GM12878 (cell line): ENCODE measurements around the gene KIAA0930. TPM values are rescaled to one million over a fixed set of nuclear protein-coding genes. Genes with fewer than 3 reads are reported as not detected.

ENCODE experiments used
- ATAC-seq: fragments of 200-7000 bp; cut with Tn5 transposase; 3 replicates; pipeline ENCODE4 v1.9.1; 2020; ENCODE audit warnings: mild to moderate bottlenecking, moderate library complexity
- BruUV-seq: library from RNA; stranded (reverse); fragments of 400-500 nt; replicated peaks from 2 replicates; lab custom pipeline; 2021; lab: Mats Ljungman, UMichigan
- CTCF ChIA-PET: fragments of 300-600 bp; sonication (Branson Sonifier 250); formaldehyde crosslinking; extraction: SDS; loops from one replicate; lab custom pipeline; 2021; ENCODE audit warnings: inconsistent platforms; lab: Yijun Ruan, JAX
- POLR2A ChIA-PET: fragments of 350-600 bp; formaldehyde crosslinking; extraction: SDS; loops from one replicate; lab custom pipeline; 2021; ENCODE audit warnings: inconsistent platforms; lab: Charles Lee
- RAD21 ChIA-PET: fragments of 300-600 bp; sonication (Branson Sonifier 250); formaldehyde crosslinking; loops from one replicate; lab custom pipeline; 2023; ENCODE audit warnings: antibody characterized with exemption; ENCODE audit not compliant: unreplicated experiment; lab: Charles Lee
- SMC1A ChIA-PET: fragments of 300-600 bp; sonication (Branson Sonifier 250); formaldehyde crosslinking; loops from one replicate; lab custom pipeline; 2023; ENCODE audit not compliant: unreplicated experiment, uncharacterized antibody; lab: Charles Lee
- DNase-seq: peaks from one replicate; pipeline ENCODE4 v3.0.0-alpha.2; 2011; ENCODE audit warnings: low read depth, low spot score
- FAIRE-seq: peaks from 3 replicates; lab custom pipeline; 2011; peaks lifted over from hg19 to GRCh38; lab: Jason Lieb, UNC
- H2AFZ ChIP-seq: 2 replicates; pipeline ENCODE4 v1.6.0; 2011; ENCODE audit warnings: low read depth, low read length, control low read depth; ENCODE audit not compliant: control insufficient read depth
- H3K27ac ChIP-seq: 2 replicates; pipeline ENCODE4 v1.5.1; 2011; ENCODE audit warnings: control low read depth; ENCODE audit not compliant: control insufficient read depth, insufficient read depth
- H3K27me3 ChIP-seq, 2 experiments: replicated peaks in 1 of 2; 2 replicates each; pipeline versions ENCODE4 v1.6.0 to v1.6.1; 2011; ENCODE audit warnings: low read length in 1 of 2; ENCODE audit not compliant: control insufficient read depth in 2 of 2, insufficient read depth in 2 of 2
- H3K36me3 ChIP-seq, 2 experiments: 2 replicates each; pipeline ENCODE4 v1.5.1; 2011; ENCODE audit warnings: low read length in 1 of 2; ENCODE audit not compliant: control insufficient read depth in 2 of 2, insufficient read depth in 2 of 2
- H3K4me1 ChIP-seq: 2 replicates; pipeline ENCODE4 v1.6.1; 2011; ENCODE audit warnings: mild to moderate bottlenecking, low read length, moderate library complexity, mixed read lengths; ENCODE audit not compliant: control insufficient read depth, insufficient read depth
- H3K4me2 ChIP-seq: 2 replicates; pipeline ENCODE4 v1.6.0; 2011; ENCODE audit warnings: control low read depth; ENCODE audit not compliant: control insufficient read depth, insufficient read depth
- H3K4me3 ChIP-seq: fragments of 200-600 bp; sonication (generic); 2 replicates; pipeline ENCODE4 v1.5.1; 2016
- H3K79me2 ChIP-seq: 2 replicates; pipeline ENCODE4 v1.6.0; 2011; ENCODE audit warnings: low read length; ENCODE audit not compliant: control insufficient read depth, insufficient read depth
- H3K9ac ChIP-seq: 2 replicates; pipeline ENCODE4 v1.8.0; 2011; ENCODE audit warnings: low read length, control low read depth, mixed read lengths; ENCODE audit not compliant: control insufficient read depth, insufficient read depth
- H3K9me3 ChIP-seq: replicated peaks from 3 replicates; pipeline ENCODE4 v1.5.1; 2011; ENCODE audit warnings: mild to moderate bottlenecking, low read length; ENCODE audit not compliant: control insufficient read depth, insufficient read depth
- H4K20me1 ChIP-seq: 2 replicates; pipeline ENCODE4 v1.6.0; 2011; ENCODE audit not compliant: control insufficient read depth, insufficient read depth
- ASH2L ChIP-seq: fragments of 300-600, 200-600 bp; sonication (generic); IDR thresholded peaks from 2 replicates; pipeline ENCODE4 v1.6.1; 2017; ENCODE audit warnings: low read depth, mild to moderate bottlenecking, borderline replicate concordance
- BHLHE40 ChIP-seq, 2 experiments: fragments of 450-650 bp in 1 of 2; IDR thresholded peaks; 2 replicates each; pipeline ENCODE4 v1.6.1; 2011 to 2017; ENCODE audit warnings: low read depth in 2 of 2, borderline replicate concordance in 1 of 2, improper control_type of control experiment in 1 of 2, low read length in 1 of 2, mild to moderate bottlenecking in 1 of 2
- ELK1 ChIP-seq: IDR thresholded peaks from 2 replicates; pipeline ENCODE4 v1.6.1; 2012; ENCODE audit warnings: low read depth, low read length, improper control_type of control experiment
- ESRRA ChIP-seq: IDR thresholded peaks from 2 replicates; pipeline ENCODE4 v1.6.1; 2012; ENCODE audit warnings: mild to moderate bottlenecking, low read length, improper control_type of control experiment
- HCFC1 ChIP-seq: fragments of 150-350 bp; IDR thresholded peaks from 2 replicates; pipeline ENCODE4 v1.6.1; 2014; ENCODE audit warnings: low read length
- IRF5 ChIP-seq: fragments of 450-650 bp; IDR thresholded peaks from 2 replicates; pipeline ENCODE4 v1.6.1; 2017; ENCODE audit warnings: borderline replicate concordance
- LARP7 ChIP-seq: fragments of 450-650 bp; IDR thresholded peaks from 2 replicates; pipeline ENCODE4 v1.6.1; 2017; ENCODE audit warnings: mild to moderate bottlenecking
- NKRF ChIP-seq: fragments of 450-650 bp; conservative IDR thresholded peaks from 2 replicates; pipeline ENCODE4 v1.6.1; 2017; ENCODE audit warnings: mild to moderate bottlenecking, moderate library complexity
- POLR2A ChIP-seq: IDR thresholded peaks from 2 replicates; pipeline ENCODE4 v1.6.1; 2011; ENCODE audit warnings: low read depth, mild to moderate bottlenecking, low read length
- TCF7 ChIP-seq: IDR thresholded peaks from 2 replicates; pipeline ENCODE4 v1.6.1; 2014; ENCODE audit warnings: antibody characterized with exemption, borderline replicate concordance
- ZNF274 ChIP-seq: IDR thresholded peaks from one replicate; pipeline ENCODE4 v1.8.0; 2011; ENCODE audit not compliant: insufficient read length, insufficient read depth
- WGBS: methylation state at CpG from one replicate; pipeline ENCODE4 v1.1.6; 2016; ENCODE audit warnings: low lambda C conversion rate; ENCODE audit not compliant: insufficient replicate concordance, insufficient coverage; ENCODE audit errors: missing lambda C conversion rate; 5-methylcytosine and 5-hydroxymethylcytosine counted together
- in situ Hi-C: fragments of 300-500 bp; cut with MboI; formaldehyde crosslinking; loops from 9 replicates; pipeline ENCODE4 v1.14.3; 2018; ENCODE audit warnings: mixed read lengths
- intact Hi-C: fragments of 100-400 bp; cut with micrococcal nuclease; formaldehyde crosslinking; loops from one replicate; pipeline ENCODE4 v1.14.2; 2022; ENCODE audit not compliant: unreplicated experiment
- polyA plus RNA-seq, 11 experiments: library from polyadenylated mRNA; depleted of rRNA in 4 of 11; unstranded in 6 of 11; stranded (reverse) in 5 of 11; fragments of >200 nt; fragmentation: Nextera tagmentation in 4 of 11; fragmentation: Illumina TruSeq in 1 of 11; extraction: Ambion mirVana in 4 of 11; extraction: Trizol in 1 of 11; gene quantifications; 1 replicate in 1 of 11; 2 replicates in 10 of 11; pipeline versions ENCODE4 v1.2.1 to v1.2.3, GENCODE V29; 2011 to 2016; ENCODE audit warnings: inconsistent platforms in 2 of 11, missing spikeins in 2 of 11, low read depth in 1 of 11
- total RNA-seq, 4 experiments: library from RNA; depleted of rRNA in 3 of 4; stranded (reverse); fragments of >200 nt in 3 of 4; fragmentation: Illumina TruSeq in 1 of 4; extraction: Trizol in 1 of 4; gene quantifications; 2 replicates each; pipeline versions ENCODE4 v1.2.1 to v1.2.3, GENCODE V29; 2013 to 2021

The KIAA0930 gene
- total and polyA plus RNA-seq, 10 of the 15 experiments (the other 5 are each of a cell fraction or from before 2014, with no cell fraction given): 3.6 to 125 (median 46.3) TPM

GRCh38 chr22:45230026-45230721, 10.5 kb downstream of the KIAA0930 start:
- CTCF ChIA-PET: interaction anchor here (0.6 kb wide), 1 partner anchor 1312 kb away, joined by 3 read pairs; no protein-coding TSS in a partner anchor
- Histone ChIP-seq H3K27me3 (no peaks in the 10 kb centered on the region), H3K9me3 (no peaks in the 10 kb centered on the region), H3K36me3 (peaks cover 3 to 9% of the 10 kb centered on the region in 2 experiments; a peak in 2 of 4 replicates), H4K20me1 (no peaks in the 10 kb centered on the region), H3K27ac (no peak overlapping the region), H3K9ac (no peak overlapping the region), H3K4me1 (peaks cover 21% of the 10 kb centered on the region), H3K4me2 (no peak overlapping the region), H3K4me3 (no peak overlapping the region), H3K79me2 (peaks cover 48% of the 10 kb centered on the region), H2AFZ (no peak overlapping the region)
- POLR2A ChIA-PET: interaction anchor here (0.7 kb wide), 1 partner anchor 50 kb away, joined by 7 read pairs; no protein-coding TSS in a partner anchor
- in situ Hi-C loops: no loop called here
- RAD21 ChIA-PET: no interaction called here
- no TSS peak for BruUV-seq
- ATAC-seq (no peak), DNase-seq (no peak), FAIRE-seq (no peak)
- 97% methylated on average over 15 of the region's 16 CpGs for WGBS
- SMC1A ChIA-PET: no interaction called here
- intact Hi-C loops: no loop called here
- TF ChIP-seq LARP7 (no peak), POLR2A (peak; percentile 43; the same call in 1 of the 2 replicates)

GRCh38 chr22:45229181-45229580, 11.5 kb downstream of the KIAA0930 start:
- in situ Hi-C loops (no loop called here), intact Hi-C loops (no loop called here)
- Histone ChIP-seq H2AFZ (no peak overlapping the region), H3K36me3 (peaks cover 3 to 6% of the 10 kb centered on the region in 2 experiments; a peak in 2 of 4 replicates), H4K20me1 (no peaks in the 10 kb centered on the region), H3K9me3 (no peaks in the 10 kb centered on the region), H3K4me2 (no peak overlapping the region), H3K4me1 (peaks cover 11% of the 10 kb centered on the region), H3K27ac (no peak overlapping the region), H3K9ac (no peak overlapping the region), H3K4me3 (no peak overlapping the region), H3K79me2 (peaks cover 42% of the 10 kb centered on the region), H3K27me3 (no peaks in the 10 kb centered on the region)
- CTCF ChIA-PET: no interaction called here
- RAD21 ChIA-PET: no interaction called here
- no peak for FAIRE-seq
- DNase-seq: no peak
- 87% methylated on average over 10 of the region's 13 CpGs for WGBS
- POLR2A ChIA-PET: no interaction called here
- BruUV-seq: no TSS peak
- no peak for ATAC-seq
- SMC1A ChIA-PET: no interaction called here
- no peak for TF ChIP-seq ZNF274
- no peak for TF ChIP-seq HCFC1
- no peak for TF ChIP-seq TCF7
- TF ChIP-seq IRF5: no peak
- no peak for TF ChIP-seq BHLHE40 (IDR thresholded peaks at IDR 0.05; ENCODE audit: borderline replicate concordance in 1 of 2, low read depth in 2 of 2, low read length in 1 of 2)
- no peak for TF ChIP-seq ELK1
- TF ChIP-seq ESRRA: no peak
- no peak for TF ChIP-seq NKRF
- TF ChIP-seq ASH2L: no peak
